HL-60 (cell line): Measurements from ENCODE around the gene DIPK2B.
A peak's percentile ranks its signal among the peaks of the same experiment; 100 is the strongest.

Experiments used
- DNase-seq, 2 experiments: peaks; one replicate each; pipeline ENCODE4 v3.0.0-alpha.2; 2010 to 2020; ENCODE audit warnings: low read depth in 1 of 2, low spot score in 1 of 2
- H3K27ac ChIP-seq: fragments of 250-450 bp; sonication (Bioruptor Pico); replicated peaks from 2 replicates; pipeline ENCODE4 v1.5.1; 2020; ENCODE audit warnings: mild to moderate bottlenecking, moderate library complexity
- H3K27me3 ChIP-seq: fragments of 250-450 bp; sonication (Bioruptor Pico); 2 replicates; pipeline ENCODE4 v1.5.1; 2021; ENCODE audit warnings: mild to moderate bottlenecking, moderate library complexity; ENCODE audit not compliant: insufficient read depth, poor library complexity, severe bottlenecking
- H3K4me3 ChIP-seq: replicated peaks from 2 replicates; pipeline ENCODE4 v1.5.1; 2011; ENCODE audit warnings: mild to moderate bottlenecking, control low read depth, low read length; ENCODE audit not compliant: insufficient read depth
- CTCF ChIP-seq: IDR thresholded peaks from one replicate; pipeline ENCODE4 v1.5.1; 2011; ENCODE audit warnings: low read length, control low read depth, inconsistent platforms; ENCODE audit not compliant: insufficient read depth
- GABPA ChIP-seq: IDR thresholded peaks from 2 replicates; pipeline ENCODE4 v1.6.1; 2012; ENCODE audit warnings: low read depth
- POLR2AphosphoS5 ChIP-seq: IDR thresholded peaks from 2 replicates; pipeline ENCODE4 v1.6.1; 2012; ENCODE audit warnings: low read depth
- REST ChIP-seq: IDR thresholded peaks from 2 replicates; pipeline ENCODE4 v1.6.1; 2012; ENCODE audit warnings: low read depth; ENCODE audit not compliant: insufficient replicate concordance
- SPI1 ChIP-seq: IDR thresholded peaks from 2 replicates; pipeline ENCODE4 v1.6.1; 2012; ENCODE audit warnings: low read depth, mild to moderate bottlenecking, borderline replicate concordance

DIPK2B gene

GRCh38 chrX:45198706-45199105, 2.0 kb downstream of the DIPK2B start:
- H3K4me3 ChIP-seq = no peak overlapping the region
- no peak for TF ChIP-seq GABPA
- H3K27me3 ChIP-seq = no peaks in the 10 kb centered on the region
- H3K27ac ChIP-seq = no peak overlapping the region
- DNase-seq = no peak

- DNase-seq = peak in 1 of 2 experiments; percentile 2
- TF ChIP-seq POLR2AphosphoS5 (no peak), REST (no peak), GABPA (no peak), CTCF (no peak), SPI1 (peak; percentile 3; the same call in 1 of the 2 replicates)
- no peak overlapping the region for H3K4me3 ChIP-seq
- no peak overlapping the region for H3K27ac ChIP-seq
- no peaks in the 10 kb centered on the region for H3K27me3 ChIP-seq
These were observed 2.4 kb downstream of the DIPK2B start for GRCh38 chrX:45198301-45198700.

GRCh38 chrX:45196701-45197100, 4.0 kb downstream of the DIPK2B start:
- TF ChIP-seq GABPA (no peak), CTCF (no peak)
- no peaks in the 10 kb centered on the region for H3K27me3 ChIP-seq
- DNase-seq = no peak
- H3K27ac ChIP-seq = no peak overlapping the region
- no peak overlapping the region for H3K4me3 ChIP-seq

GRCh38 chrX:45191820-45192409, 8.8 kb downstream of the DIPK2B start:
- no peak for DNase-seq
- TF ChIP-seq GABPA = no peak
- TF ChIP-seq POLR2AphosphoS5 = no peak
- no peak for TF ChIP-seq SPI1
- no peak for TF ChIP-seq CTCF
- TF ChIP-seq REST = no peak
- no peaks in the 10 kb centered on the region for H3K27me3 ChIP-seq
- H3K4me3 ChIP-seq = no peak overlapping the region
- no peak overlapping the region for H3K27ac ChIP-seq
